ENCODE data around the gene C2orf81. TPM values are rescaled to one million over a fixed set of nuclear protein-coding genes. Genes with fewer than 3 reads are reported as not detected.

Gene C2orf81
- total and polyA plus RNA-seq, 10 of the 15 experiments (the other 5 are each of a cell fraction or from before 2014, with no cell fraction given) = 0.10 to 9.8 (median 2.7) TPM

DNA sequence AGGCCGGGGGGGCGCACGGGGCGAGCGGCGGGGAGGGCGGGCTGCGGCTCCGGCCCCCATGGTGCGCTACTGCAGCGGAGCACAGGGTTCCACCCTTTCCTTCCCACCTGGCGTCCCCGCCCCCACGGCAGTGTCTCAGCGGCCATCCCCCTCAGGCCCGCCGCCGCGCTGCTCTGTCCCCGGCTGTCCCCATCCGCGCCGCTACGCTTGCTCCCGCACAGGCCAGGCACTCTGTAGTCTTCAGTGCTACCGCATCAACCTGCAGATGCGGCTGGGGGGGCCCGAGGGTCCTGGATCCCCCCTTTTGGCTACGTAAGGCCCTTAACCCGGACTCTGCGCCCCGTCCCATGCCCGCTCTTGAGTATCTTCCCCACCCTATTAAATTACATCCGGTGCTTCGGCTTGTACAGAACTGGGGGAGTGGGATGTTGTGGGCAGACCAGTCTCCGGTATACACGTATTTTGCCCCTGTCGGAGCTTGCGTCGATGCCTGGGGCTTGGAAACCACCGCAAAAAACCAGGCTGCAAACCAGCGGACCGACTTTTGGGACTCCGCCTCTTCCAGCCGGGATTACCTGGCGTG lies 36.2 kb upstream of the C2orf81 start (continued):
- TF ChIP-seq, protein P1, sequence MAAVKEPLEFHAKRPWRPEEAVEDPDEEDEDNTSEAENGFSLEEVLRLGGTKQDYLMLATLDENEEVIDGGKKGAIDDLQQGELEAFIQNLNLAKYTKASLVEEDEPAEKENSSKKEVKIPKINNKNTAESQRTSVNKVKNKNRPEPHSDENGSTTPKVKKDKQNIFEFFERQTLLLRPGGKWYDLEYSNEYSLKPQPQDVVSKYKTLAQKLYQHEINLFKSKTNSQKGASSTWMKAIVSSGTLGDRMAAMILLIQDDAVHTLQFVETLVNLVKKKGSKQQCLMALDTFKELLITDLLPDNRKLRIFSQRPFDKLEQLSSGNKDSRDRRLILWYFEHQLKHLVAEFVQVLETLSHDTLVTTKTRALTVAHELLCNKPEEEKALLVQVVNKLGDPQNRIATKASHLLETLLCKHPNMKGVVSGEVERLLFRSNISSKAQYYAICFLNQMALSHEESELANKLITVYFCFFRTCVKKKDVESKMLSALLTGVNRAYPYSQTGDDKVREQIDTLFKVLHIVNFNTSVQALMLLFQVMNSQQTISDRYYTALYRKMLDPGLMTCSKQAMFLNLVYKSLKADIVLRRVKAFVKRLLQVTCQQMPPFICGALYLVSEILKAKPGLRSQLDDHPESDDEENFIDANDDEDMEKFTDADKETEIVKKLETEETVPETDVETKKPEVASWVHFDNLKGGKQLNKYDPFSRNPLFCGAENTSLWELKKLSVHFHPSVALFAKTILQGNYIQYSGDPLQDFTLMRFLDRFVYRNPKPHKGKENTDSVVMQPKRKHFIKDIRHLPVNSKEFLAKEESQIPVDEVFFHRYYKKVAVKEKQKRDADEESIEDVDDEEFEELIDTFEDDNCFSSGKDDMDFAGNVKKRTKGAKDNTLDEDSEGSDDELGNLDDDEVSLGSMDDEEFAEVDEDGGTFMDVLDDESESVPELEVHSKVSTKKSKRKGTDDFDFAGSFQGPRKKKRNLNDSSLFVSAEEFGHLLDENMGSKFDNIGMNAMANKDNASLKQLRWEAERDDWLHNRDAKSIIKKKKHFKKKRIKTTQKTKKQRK (IDR thresholded peaks at IDR 0.05; ENCODE audit: low read depth, low read length) = no peak
- peak; percentile 80; the same call in 1 of the 2 replicates for TF ChIP-seq ZNF207 (IDR thresholded peaks at IDR 0.05; ENCODE audit: borderline replicate concordance)
- TF ChIP-seq MTA2 (IDR thresholded peaks at IDR 0.05; ENCODE audit: low read depth) = peak; percentile 60; the same call in 1 of the 2 replicates
- peak; percentile 89 for TF ChIP-seq BACH1 (IDR thresholded peaks at IDR 0.05; ENCODE audit: borderline replicate concordance)
- TF ChIP-seq, protein P2, sequence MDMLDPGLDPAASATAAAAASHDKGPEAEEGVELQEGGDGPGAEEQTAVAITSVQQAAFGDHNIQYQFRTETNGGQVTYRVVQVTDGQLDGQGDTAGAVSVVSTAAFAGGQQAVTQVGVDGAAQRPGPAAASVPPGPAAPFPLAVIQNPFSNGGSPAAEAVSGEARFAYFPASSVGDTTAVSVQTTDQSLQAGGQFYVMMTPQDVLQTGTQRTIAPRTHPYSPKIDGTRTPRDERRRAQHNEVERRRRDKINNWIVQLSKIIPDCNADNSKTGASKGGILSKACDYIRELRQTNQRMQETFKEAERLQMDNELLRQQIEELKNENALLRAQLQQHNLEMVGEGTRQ (IDR thresholded peaks at IDR 0.05; ENCODE audit: borderline replicate concordance, low read depth, low read length) = no peak
- no peak for TF ChIP-seq ESRRA (IDR thresholded peaks at IDR 0.05; ENCODE audit: low read length)
- TF ChIP-seq, protein P3, sequence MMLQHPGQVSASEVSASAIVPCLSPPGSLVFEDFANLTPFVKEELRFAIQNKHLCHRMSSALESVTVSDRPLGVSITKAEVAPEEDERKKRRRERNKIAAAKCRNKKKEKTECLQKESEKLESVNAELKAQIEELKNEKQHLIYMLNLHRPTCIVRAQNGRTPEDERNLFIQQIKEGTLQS (IDR thresholded peaks at IDR 0.05; ENCODE audit: borderline replicate concordance, extremely low read depth, low read depth, low read length) = no peak
- peak; percentile 96 for TF ChIP-seq IKZF1 (conservative IDR thresholded peaks at IDR 0.05)
- peak; percentile 82 for TF ChIP-seq NBN (IDR thresholded peaks at IDR 0.05)
- TF ChIP-seq ATF7 (IDR thresholded peaks at IDR 0.05; ENCODE audit: low read depth) = peak; percentile 76; the same call in 1 of the 2 replicates
- peak; percentile 90 for TF ChIP-seq TCF3 (IDR thresholded peaks at IDR 0.05; ENCODE audit: borderline replicate concordance, insufficient read depth, low read depth, low read length)
- TF ChIP-seq POLR2A (IDR thresholded peaks at IDR 0.05; ENCODE audit: low read depth, low read length) = peak; percentile 91
- TF ChIP-seq POLR2AphosphoS2 (IDR thresholded peaks at IDR 0.05; ENCODE audit: low read depth, low read length) = no peak
- peak; percentile 93 for TF ChIP-seq EED (IDR thresholded peaks at IDR 0.05; ENCODE audit: low read depth)
- no peak for TF ChIP-seq BMI1 (IDR thresholded peaks at IDR 0.05; ENCODE audit: borderline replicate concordance)
- TF ChIP-seq GABPA (IDR thresholded peaks at IDR 0.05; ENCODE audit: low read depth) = peak; percentile 69
- peak; percentile 52; the same call in 1 of the 2 replicates for TF ChIP-seq CBFB (IDR thresholded peaks at IDR 0.05; ENCODE audit: low read depth)
- TF ChIP-seq BRCA1 (IDR thresholded peaks at IDR 0.05; ENCODE audit: low read depth, low read length) = no peak
- peak; percentile 56 for TF ChIP-seq RELA (IDR thresholded peaks at IDR 0.05; ENCODE audit: borderline replicate concordance, partially characterized antibody)
- TF ChIP-seq, protein P4, sequence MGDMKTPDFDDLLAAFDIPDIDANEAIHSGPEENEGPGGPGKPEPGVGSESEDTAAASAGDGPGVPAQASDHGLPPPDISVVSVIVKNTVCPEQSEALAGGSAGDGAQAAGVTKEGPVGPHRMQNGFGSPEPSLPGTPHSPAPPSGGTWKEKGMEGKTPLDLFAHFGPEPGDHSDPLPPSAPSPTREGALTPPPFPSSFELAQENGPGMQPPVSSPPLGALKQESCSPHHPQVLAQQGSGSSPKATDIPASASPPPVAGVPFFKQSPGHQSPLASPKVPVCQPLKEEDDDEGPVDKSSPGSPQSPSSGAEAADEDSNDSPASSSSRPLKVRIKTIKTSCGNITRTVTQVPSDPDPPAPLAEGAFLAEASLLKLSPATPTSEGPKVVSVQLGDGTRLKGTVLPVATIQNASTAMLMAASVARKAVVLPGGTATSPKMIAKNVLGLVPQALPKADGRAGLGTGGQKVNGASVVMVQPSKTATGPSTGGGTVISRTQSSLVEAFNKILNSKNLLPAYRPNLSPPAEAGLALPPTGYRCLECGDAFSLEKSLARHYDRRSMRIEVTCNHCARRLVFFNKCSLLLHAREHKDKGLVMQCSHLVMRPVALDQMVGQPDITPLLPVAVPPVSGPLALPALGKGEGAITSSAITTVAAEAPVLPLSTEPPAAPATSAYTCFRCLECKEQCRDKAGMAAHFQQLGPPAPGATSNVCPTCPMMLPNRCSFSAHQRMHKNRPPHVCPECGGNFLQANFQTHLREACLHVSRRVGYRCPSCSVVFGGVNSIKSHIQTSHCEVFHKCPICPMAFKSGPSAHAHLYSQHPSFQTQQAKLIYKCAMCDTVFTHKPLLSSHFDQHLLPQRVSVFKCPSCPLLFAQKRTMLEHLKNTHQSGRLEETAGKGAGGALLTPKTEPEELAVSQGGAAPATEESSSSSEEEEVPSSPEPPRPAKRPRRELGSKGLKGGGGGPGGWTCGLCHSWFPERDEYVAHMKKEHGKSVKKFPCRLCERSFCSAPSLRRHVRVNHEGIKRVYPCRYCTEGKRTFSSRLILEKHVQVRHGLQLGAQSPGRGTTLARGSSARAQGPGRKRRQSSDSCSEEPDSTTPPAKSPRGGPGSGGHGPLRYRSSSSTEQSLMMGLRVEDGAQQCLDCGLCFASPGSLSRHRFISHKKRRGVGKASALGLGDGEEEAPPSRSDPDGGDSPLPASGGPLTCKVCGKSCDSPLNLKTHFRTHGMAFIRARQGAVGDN (IDR thresholded peaks at IDR 0.05) = peak; percentile 68; the same call in 1 of the 2 replicates
- peak; percentile 88; the same call in 1 of the 2 replicates for TF ChIP-seq SMARCA5 (IDR thresholded peaks at IDR 0.05)
- 0 out of 4 replicates have a peak, but pooled peaks of 1 of the 2 experiments have one; percentile 15 for TF ChIP-seq ETV6 (conservative IDR thresholded peaks at IDR 0.05 in 1 of 2, IDR thresholded peaks at IDR 0.05 in 1 of 2; ENCODE audit: borderline replicate concordance in 1 of 2, low read depth in 1 of 2)
- TF ChIP-seq MXI1 (IDR thresholded peaks at IDR 0.05; ENCODE audit: low read depth, low read length) = peak; percentile 31; the same call in 1 of the 2 replicates
